H7 (cell line): Measurements from ENCODE around the gene TNFAIP8L1. TPM values are rescaled to one million over a fixed set of nuclear protein-coding genes. Genes with fewer than 3 reads are reported as not detected.
A peak's percentile ranks its signal among the peaks of the same experiment; 100 is the strongest.
"Not testable (repeated sequence)": the region's sequence is repeated elsewhere in the genome, so short reads cannot be mapped to it uniquely, and the experiment has no call there.

Source experiments
- DNase-seq: peaks from one replicate; pipeline ENCODE4 v3.0.0; 2012
- H3K27me3 ChIP-seq: 2 replicates; pipeline ENCODE4 v1.6.0; 2011; ENCODE audit warnings: mild to moderate bottlenecking, low read length; ENCODE audit not compliant: control insufficient read depth, insufficient read depth
- H3K36me3 ChIP-seq: replicated peaks from 2 replicates; pipeline ENCODE4 v1.5.1; 2011; ENCODE audit warnings: low read length; ENCODE audit not compliant: control insufficient read depth, insufficient read depth
- H3K4me3 ChIP-seq: 2 replicates; pipeline ENCODE4 v1.5.1; 2011; ENCODE audit warnings: low read depth, mild to moderate bottlenecking, control low read depth, low read length, moderate library complexity; ENCODE audit not compliant: insufficient read depth
- total RNA-seq: library from RNA; depleted of rRNA; stranded (reverse); fragments of >200 nt; shearing (Covaris generic); gene quantifications from 2 replicates; pipeline ENCODE4 v1.2.3, GENCODE V29; 2014

TNFAIP8L1 gene
- total RNA-seq, 1 experiment from 2014 or later: 9.4 TPM

- Histone ChIP-seq H3K36me3 (peaks cover 2% of the 10 kb centered on the region), H3K27me3 (no peaks in the 10 kb centered on the region), H3K4me3 (no peak overlapping the region)
- DNase-seq: no peak
These were observed 32.0 kb downstream of the TNFAIP8L1 start for GRCh38 chr19:4671185-4671851.

- no peak for DNase-seq
- H3K27me3 ChIP-seq: no peaks in the 10 kb centered on the region
- H3K4me3 ChIP-seq: no peak overlapping the region
These were observed 33.9 kb downstream of the TNFAIP8L1 start for GRCh38 chr19:4673216-4673615.

DNA sequence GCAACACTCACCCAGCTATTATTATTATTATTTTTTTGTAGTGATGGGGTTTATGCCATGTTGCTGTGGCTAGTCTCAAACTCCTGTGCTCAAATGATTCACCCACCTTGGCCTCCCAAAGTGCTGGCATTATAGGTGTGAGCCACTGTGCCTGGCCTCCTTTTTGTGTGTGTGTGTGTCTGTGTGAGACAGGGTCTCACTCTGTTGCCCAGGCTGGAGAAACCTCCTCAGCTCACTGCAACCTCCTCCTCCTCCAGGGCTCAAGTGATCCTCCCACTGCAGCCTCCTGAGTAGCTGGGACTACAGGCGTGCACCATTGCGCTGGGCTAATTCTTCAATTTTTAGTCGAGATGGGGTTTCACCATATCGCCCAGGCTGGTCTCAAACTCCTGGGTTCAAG lies 34.4 kb downstream of the TNFAIP8L1 start:
- no peak for DNase-seq
- Histone ChIP-seq H3K36me3 (no peaks in the 10 kb centered on the region; the same call in 1 of the 2 replicates), H3K27me3 (no peaks in the 10 kb centered on the region), H3K4me3 (no peak overlapping the region)

More at GRCh38 chr19:4673216-4673615, 33.9 kb downstream of the TNFAIP8L1 start:
- H3K36me3 ChIP-seq: no peaks in the 10 kb centered on the region

DNA sequence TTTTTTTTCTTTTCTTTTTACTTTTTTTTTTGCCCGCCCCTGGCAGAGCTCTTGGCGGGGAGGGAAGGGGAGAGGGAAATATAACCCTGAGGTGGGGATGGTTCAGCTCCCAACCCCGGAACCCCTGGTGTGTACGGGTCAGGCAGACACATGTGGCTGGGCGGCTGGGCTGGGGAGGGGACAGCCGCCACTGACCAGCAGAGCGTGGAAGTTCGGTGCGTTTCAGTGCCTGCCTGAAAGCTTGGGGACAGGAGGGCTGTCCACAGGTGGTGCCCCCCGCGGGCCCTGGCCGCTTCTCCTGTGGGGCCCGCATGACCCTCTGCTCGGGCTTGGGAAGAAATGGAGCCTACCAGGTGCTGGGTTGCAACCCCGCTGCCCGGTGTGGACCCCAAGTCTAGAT lies 36.0 kb downstream of the TNFAIP8L1 start:
- no peaks in the 10 kb centered on the region for H3K27me3 ChIP-seq
- H3K36me3 ChIP-seq: no peaks in the 10 kb centered on the region; the same call in 1 of the 2 replicates
- no peak for DNase-seq
- no peak overlapping the region for H3K4me3 ChIP-seq

DNA sequence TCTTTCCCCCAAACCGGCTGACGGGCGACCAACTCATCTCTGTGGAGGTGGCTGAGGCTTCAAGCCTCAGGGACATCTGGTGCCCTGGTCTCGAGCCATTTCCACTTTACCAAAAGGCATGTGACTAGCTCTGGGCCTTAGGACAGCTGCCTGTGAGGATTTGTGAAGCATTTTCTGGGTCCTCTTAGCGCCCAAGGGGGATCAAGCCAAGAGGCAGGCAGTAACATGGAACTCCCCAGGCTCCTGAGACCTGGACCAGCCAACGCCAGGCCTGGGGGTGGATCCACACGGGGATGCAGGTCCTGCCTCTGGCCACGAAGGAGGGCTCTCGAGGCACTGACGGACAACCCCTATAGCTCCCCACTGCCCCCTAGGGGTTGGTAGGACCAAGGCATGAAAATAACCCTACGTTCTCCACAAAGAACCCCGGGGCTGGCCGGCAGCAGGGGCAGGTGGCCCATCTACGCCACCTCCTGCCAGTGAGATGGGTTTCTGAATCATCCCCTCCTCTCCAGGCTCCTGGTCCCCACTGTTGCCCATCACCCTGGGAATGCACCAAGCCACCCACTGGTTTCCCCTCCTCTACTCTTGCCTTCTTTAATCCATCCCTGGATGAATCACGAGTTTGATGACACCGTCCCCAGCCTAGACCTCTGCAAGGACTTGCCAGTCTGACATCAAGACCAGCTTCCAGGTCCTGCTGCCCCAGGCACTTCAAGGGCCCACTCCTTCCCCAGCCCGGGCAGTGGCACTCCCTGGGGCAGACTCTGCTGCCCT lies 37.8 kb downstream of the TNFAIP8L1 start:
- no peak overlapping the region for H3K4me3 ChIP-seq
- H3K27me3 ChIP-seq: no peaks in the 10 kb centered on the region
- peaks cover under 1% of the 10 kb centered on the region for H3K36me3 ChIP-seq
- DNase-seq: peak; percentile 88

- Histone ChIP-seq H3K36me3 (peaks cover 5% of the 10 kb centered on the region), H3K4me3 (peak overlapping the region; percentile 33), H3K27me3 (no peaks in the 10 kb centered on the region)
- peak; percentile 99 for DNase-seq
These were observed 39.8 kb downstream of the TNFAIP8L1 start for GRCh38 chr19:4678881-4679790.

- H3K36me3 ChIP-seq, H3K27me3 ChIP-seq, DNase-seq, H3K4me3 ChIP-seq: not testable (repeated sequence)
These were observed 40.7 kb downstream of the TNFAIP8L1 start for GRCh38 chr19:4680021-4680420.

DNA sequence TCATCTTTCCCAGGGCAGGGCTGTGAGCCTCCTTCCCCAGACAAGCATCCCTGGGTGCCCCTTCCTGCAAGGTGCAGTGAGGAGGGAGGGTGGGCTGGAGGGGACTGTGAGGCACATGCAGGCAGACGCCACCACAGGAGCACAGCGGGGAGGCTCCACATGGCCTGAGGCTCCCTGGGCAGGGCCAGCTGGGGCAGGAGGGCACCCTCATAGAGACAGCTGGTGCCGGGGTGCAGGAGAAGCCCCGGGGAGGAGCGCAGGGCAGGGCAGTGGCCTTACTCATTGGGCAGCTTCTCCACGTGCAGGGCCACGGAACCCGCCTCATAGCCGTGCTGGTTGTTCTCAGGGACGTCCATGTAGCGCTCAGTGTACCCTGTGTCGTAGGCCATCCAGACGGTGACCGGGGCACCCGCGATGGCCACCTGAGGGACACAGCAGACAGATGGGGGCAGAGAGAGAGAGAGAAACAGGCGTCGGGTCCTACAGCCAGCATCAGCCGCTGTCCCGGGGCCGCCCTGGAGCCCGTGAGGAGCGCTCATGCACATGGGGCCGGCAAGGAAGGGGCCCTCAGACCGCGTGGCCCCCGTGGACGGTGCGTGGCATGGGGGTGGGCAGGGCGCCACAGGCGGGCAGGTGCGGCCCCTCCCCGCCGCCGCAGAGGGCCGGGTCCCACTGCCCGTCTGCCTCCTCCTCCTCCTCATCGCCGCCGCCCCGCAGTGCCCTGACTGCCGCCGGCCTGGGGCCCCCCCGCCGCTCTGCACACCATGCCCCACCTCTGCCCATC lies 43.3 kb downstream of the TNFAIP8L1 start:
- H3K36me3 ChIP-seq: peaks cover 7% of the 10 kb centered on the region
- H3K27me3 ChIP-seq: no peaks in the 10 kb centered on the region
- peak; percentile 28 for DNase-seq
- no peak overlapping the region for H3K4me3 ChIP-seq

DNA sequence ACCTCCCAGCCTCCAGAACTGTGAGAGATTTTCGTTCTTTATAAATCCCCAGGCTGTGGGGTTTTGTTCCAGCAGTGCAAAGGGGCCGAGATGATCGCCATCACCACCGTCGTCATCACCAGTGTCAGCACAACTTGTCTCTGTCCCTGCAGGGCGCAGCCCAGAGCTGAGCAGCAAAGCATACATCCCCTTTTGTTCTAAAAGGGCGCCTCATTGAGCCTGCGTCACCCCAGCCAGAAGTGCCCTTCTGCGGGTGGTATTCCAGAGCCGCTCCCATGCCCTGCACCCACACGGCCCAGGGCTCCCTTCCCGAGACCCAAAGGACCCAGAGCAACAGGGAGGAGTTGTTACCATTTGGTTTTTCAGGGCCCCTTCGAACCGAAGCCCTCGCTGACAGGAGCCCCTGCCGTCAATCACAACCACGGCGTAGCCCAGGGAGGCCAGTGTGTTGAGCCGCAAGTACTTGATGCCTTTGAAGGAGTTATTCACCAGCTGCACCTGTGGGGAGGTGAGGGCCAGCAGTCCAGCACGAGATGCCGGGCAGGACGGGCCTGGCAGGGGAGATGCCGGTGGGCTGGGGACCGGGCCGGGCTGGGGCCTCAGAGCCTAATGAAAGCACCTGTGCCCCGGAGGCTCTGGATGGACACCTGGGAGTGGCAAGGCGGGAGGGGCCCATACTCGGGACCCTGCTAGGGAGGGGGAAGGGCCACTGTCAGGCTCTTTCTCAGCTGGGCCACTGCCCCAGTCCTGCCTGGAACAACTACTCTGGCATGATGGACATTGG lies 45.2 kb downstream of the TNFAIP8L1 start:
- peak; percentile 36 for DNase-seq

GRCh38 chr19:4686700-4687099 lies 47.4 kb downstream of the TNFAIP8L1 start:
- Histone ChIP-seq H3K27me3 (no peaks in the 10 kb centered on the region), H3K4me3 (no peak overlapping the region), H3K36me3 (peaks cover 15% of the 10 kb centered on the region)
- no peak for DNase-seq

More for the DNA sequence above, 45.2 kb downstream of the TNFAIP8L1 start:
- Histone ChIP-seq H3K27me3 (no peaks in the 10 kb centered on the region), H3K36me3 (peaks cover 11% of the 10 kb centered on the region), H3K4me3 (no peak overlapping the region)

GRCh38 chr19:4687396-4687795 lies 48.1 kb downstream of the TNFAIP8L1 start:
- no peak for DNase-seq
- peaks cover 14% of the 10 kb centered on the region for H3K36me3 ChIP-seq

DNA sequence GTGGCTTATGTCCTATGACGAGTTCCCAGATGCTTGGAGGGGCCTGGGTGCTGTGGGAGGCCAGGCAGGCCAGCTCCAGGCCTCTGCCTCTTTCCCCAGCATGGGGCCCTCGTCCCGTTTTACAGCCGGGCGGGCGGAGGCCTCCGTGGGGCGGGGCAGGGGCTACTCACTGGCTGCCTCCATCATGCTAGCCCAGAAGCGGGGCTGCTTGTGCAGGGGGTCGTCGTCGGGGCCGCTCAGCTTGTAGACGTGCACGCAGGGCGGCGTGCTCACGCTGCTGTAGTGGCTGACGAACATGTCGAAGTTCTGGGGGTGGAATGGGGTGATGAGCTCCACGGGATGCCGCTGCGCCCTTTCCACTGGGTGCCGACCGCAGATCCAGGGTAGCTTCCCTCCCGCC lies 49.3 kb downstream of the TNFAIP8L1 start:
- Histone ChIP-seq H3K4me3 (no peak overlapping the region), H3K36me3 (peaks cover 15% of the 10 kb centered on the region), H3K27me3 (no peaks in the 10 kb centered on the region)
- no peak for DNase-seq

More at GRCh38 chr19:4687396-4687795, 48.1 kb downstream of the TNFAIP8L1 start:
- Histone ChIP-seq H3K27me3 (no peaks in the 10 kb centered on the region), H3K4me3 (no peak overlapping the region)

DNA sequence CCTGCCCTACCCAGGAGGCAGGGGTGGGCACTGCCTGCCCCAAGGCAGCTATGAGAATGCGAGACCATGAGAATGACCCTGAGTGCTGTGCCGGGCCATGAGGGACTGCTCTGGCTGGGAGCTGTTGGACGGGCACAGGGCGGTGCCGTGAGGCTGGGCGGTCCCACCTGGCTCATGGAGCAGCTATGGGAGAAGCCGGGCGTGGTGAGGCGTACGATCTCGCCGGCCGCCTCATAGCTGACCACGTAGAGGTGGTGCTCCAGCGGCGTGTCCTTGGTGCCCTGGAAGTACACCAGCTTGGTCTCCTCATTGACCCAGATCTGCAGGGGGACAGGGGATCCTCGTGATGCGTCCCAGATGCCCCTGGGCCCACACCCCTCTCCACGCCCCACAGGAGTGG lies 50.1 kb downstream of the TNFAIP8L1 start:
- H3K27me3 ChIP-seq: no peaks in the 10 kb centered on the region
- DNase-seq: no peak
- H3K4me3 ChIP-seq: no peak overlapping the region
- peaks cover 21% of the 10 kb centered on the region for H3K36me3 ChIP-seq
